ENCODE measurements around the gene FAM20C. TPM values are rescaled to one million over a fixed set of nuclear protein-coding genes. Genes with fewer than 3 reads are reported as not detected.

FAM20C gene
- total and polyA plus RNA-seq, 10 of the 15 experiments (the other 5 are each of a cell fraction or from before 2014, with no cell fraction given) = 0.44 TPM; not detected in 9

DNA sequence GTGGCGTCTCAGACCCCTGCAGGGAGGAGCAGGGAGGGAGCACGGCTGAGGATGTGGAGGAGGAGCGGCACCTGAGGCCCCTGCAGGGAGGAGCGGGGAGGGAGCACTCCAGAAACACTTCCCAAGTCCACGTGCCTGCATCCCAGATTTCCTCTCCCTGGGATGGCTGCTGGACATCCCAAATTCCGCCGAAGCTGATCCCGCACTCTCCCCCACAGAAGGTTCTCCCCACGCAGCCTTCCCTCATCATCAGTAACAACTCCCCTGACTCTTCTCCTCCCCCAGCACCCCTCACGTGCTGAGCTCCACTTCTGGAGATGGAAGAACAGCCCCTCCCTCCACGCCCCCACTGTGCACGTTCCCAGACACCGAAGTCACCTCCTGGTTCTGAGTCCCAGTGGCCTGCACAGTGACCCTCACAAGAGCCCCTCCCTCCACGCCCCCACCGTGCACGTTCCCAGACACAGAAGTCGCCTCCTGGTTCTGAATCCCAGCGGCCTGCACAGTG is 79.8 kb downstream of the FAM20C start:
- CTCF ChIA-PET = no interaction called here

GRCh38 chr7:272631-273030 is 80.3 kb downstream of the FAM20C start:
- Histone ChIP-seq H3K36me3 (ENCODE audit: control insufficient read depth in 2 of 2, insufficient read depth in 2 of 2, low read length in 1 of 2) (no peaks in the 10 kb centered on the region), H2AFZ (ENCODE audit: control insufficient read depth, low read depth, low read length) (no peak overlapping the region), H4K20me1 (ENCODE audit: control insufficient read depth, insufficient read depth) (no peaks in the 10 kb centered on the region), H3K9me3 (replicated peaks; ENCODE audit: control insufficient read depth, insufficient read depth, low read length) (no peaks in the 10 kb centered on the region; the same call in 2 of the 3 replicates), H3K79me2 (ENCODE audit: control insufficient read depth, insufficient read depth, low read length) (no peaks in the 10 kb centered on the region), H3K4me3 (no peak overlapping the region), H3K27ac (ENCODE audit: control insufficient read depth, insufficient read depth) (no peak overlapping the region), H3K9ac (ENCODE audit: control insufficient read depth, insufficient read depth, low read length) (no peak overlapping the region), H3K27me3 (replicated peaks in 1 of 2; ENCODE audit: control insufficient read depth in 2 of 2, insufficient read depth in 2 of 2, low read length in 1 of 2) (no peaks in the 10 kb centered on the region), H3K4me2 (ENCODE audit: control insufficient read depth, insufficient read depth) (no peak overlapping the region), H3K4me1 (ENCODE audit: control insufficient read depth, insufficient read depth, low read length) (no peaks in the 10 kb centered on the region)
- POLR2A ChIA-PET = no interaction called here
- RAD21 ChIA-PET (ENCODE audit: unreplicated experiment) = no interaction called here
- 38% methylated on average over 14 of the region's 14 CpGs for WGBS (ENCODE audit: insufficient coverage, insufficient replicate concordance, low lambda C conversion rate, missing lambda C conversion rate)
- no TSS peak for BruUV-seq (replicated peaks)
- no peak for TF ChIP-seq SMARCA5 (IDR thresholded peaks at IDR 0.05)
- no peak for TF ChIP-seq POU2F2 (IDR thresholded peaks at IDR 0.05; ENCODE audit: borderline replicate concordance, low read depth, low read length)
- TF ChIP-seq NFIC (IDR thresholded peaks at IDR 0.05; ENCODE audit: low read depth, low read length) = no peak
- no peak for TF ChIP-seq ZNF622 (IDR thresholded peaks at IDR 0.05)
- no peak for TF ChIP-seq HDGF (IDR thresholded peaks at IDR 0.05)
- no peak for TF ChIP-seq FOXM1 (IDR thresholded peaks at IDR 0.05; ENCODE audit: low read depth, low read length)
- no peak for TF ChIP-seq YBX1 (IDR thresholded peaks at IDR 0.05)
- TF ChIP-seq MYB (IDR thresholded peaks at IDR 0.05; ENCODE audit: borderline replicate concordance, low read depth, low read length) = no peak
- TF ChIP-seq, protein P1, sequence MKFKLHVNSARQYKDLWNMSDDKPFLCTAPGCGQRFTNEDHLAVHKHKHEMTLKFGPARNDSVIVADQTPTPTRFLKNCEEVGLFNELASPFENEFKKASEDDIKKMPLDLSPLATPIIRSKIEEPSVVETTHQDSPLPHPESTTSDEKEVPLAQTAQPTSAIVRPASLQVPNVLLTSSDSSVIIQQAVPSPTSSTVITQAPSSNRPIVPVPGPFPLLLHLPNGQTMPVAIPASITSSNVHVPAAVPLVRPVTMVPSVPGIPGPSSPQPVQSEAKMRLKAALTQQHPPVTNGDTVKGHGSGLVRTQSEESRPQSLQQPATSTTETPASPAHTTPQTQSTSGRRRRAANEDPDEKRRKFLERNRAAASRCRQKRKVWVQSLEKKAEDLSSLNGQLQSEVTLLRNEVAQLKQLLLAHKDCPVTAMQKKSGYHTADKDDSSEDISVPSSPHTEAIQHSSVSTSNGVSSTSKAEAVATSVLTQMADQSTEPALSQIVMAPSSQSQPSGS (IDR thresholded peaks at IDR 0.05; ENCODE audit: low read length) = no peak
- TF ChIP-seq, protein P2, sequence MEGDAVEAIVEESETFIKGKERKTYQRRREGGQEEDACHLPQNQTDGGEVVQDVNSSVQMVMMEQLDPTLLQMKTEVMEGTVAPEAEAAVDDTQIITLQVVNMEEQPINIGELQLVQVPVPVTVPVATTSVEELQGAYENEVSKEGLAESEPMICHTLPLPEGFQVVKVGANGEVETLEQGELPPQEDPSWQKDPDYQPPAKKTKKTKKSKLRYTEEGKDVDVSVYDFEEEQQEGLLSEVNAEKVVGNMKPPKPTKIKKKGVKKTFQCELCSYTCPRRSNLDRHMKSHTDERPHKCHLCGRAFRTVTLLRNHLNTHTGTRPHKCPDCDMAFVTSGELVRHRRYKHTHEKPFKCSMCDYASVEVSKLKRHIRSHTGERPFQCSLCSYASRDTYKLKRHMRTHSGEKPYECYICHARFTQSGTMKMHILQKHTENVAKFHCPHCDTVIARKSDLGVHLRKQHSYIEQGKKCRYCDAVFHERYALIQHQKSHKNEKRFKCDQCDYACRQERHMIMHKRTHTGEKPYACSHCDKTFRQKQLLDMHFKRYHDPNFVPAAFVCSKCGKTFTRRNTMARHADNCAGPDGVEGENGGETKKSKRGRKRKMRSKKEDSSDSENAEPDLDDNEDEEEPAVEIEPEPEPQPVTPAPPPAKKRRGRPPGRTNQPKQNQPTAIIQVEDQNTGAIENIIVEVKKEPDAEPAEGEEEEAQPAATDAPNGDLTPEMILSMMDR (IDR thresholded peaks at IDR 0.05 in 2 of 3, conservative IDR thresholded peaks at IDR 0.05 in 1 of 3; ENCODE audit: control insufficient read depth in 2 of 3, extremely low read depth in 1 of 3, insufficient read depth in 1 of 3, low read depth in 3 of 3, low read length in 3 of 3) = no peak
- TF ChIP-seq CBX5 (IDR thresholded peaks at IDR 0.05; ENCODE audit: low read depth) = no peak
- no peak for TF ChIP-seq ZBED1 (IDR thresholded peaks at IDR 0.05; ENCODE audit: borderline replicate concordance)
- no peak for TF ChIP-seq ESRRA (IDR thresholded peaks at IDR 0.05; ENCODE audit: low read length)
- TF ChIP-seq PBX3 (IDR thresholded peaks at IDR 0.05; ENCODE audit: insufficient replicate concordance, low read depth, low read length) = no peak
- FAIRE-seq (no peak), ATAC-seq (no peak), DNase-seq (ENCODE audit: low read depth, low spot score) (no peak)
- in situ Hi-C loops (cut with MboI) (no loop called here), intact Hi-C loops (cut with micrococcal nuclease; ENCODE audit: unreplicated experiment) (no loop called here)
- SMC1A ChIA-PET (ENCODE audit: uncharacterized antibody, unreplicated experiment) = no interaction called here
- CTCF ChIA-PET = no interaction called here

More for the DNA sequence above, 79.8 kb downstream of the FAM20C start:
- no peaks in the 10 kb centered on the region; the same call in 2 of the 3 replicates for H3K9me3 ChIP-seq (replicated peaks; ENCODE audit: control insufficient read depth, insufficient read depth, low read length)
- 49% methylated on average over 18 of the region's 18 CpGs for WGBS (ENCODE audit: insufficient coverage, insufficient replicate concordance, low lambda C conversion rate, missing lambda C conversion rate)
- no peak overlapping the region for H2AFZ ChIP-seq (ENCODE audit: control insufficient read depth, low read depth, low read length)
- intact Hi-C loops (cut with micrococcal nuclease; ENCODE audit: unreplicated experiment) (no loop called here), in situ Hi-C loops (cut with MboI) (no loop called here)
- H3K79me2 ChIP-seq (ENCODE audit: control insufficient read depth, insufficient read depth, low read length) = no peaks in the 10 kb centered on the region
- no peaks in the 10 kb centered on the region for H3K4me1 ChIP-seq (ENCODE audit: control insufficient read depth, insufficient read depth, low read length)
- no peaks in the 10 kb centered on the region for H3K27me3 ChIP-seq (replicated peaks in 1 of 2; ENCODE audit: control insufficient read depth in 2 of 2, insufficient read depth in 2 of 2, low read length in 1 of 2)
- no peaks in the 10 kb centered on the region for H4K20me1 ChIP-seq (ENCODE audit: control insufficient read depth, insufficient read depth)
- DNase-seq (ENCODE audit: low read depth, low spot score) (no peak), ATAC-seq (no peak), FAIRE-seq (no peak)
- H3K9ac ChIP-seq (ENCODE audit: control insufficient read depth, insufficient read depth, low read length) = no peak overlapping the region
- H3K4me2 ChIP-seq (ENCODE audit: control insufficient read depth, insufficient read depth) = no peak overlapping the region
- H3K27ac ChIP-seq (ENCODE audit: control insufficient read depth, insufficient read depth) = no peak overlapping the region
- ChIA-PET POLR2A (no interaction called here), RAD21 (ENCODE audit: unreplicated experiment) (no interaction called here), SMC1A (ENCODE audit: uncharacterized antibody, unreplicated experiment) (no interaction called here)
- no TSS peak for BruUV-seq (replicated peaks)
- H3K36me3 ChIP-seq (ENCODE audit: control insufficient read depth in 2 of 2, insufficient read depth in 2 of 2, low read length in 1 of 2) = no peaks in the 10 kb centered on the region
- TF ChIP-seq NFXL1 (IDR thresholded peaks at IDR 0.05; ENCODE audit: borderline replicate concordance) (0 out of 2 replicates have a peak, but pooled peaks have one; percentile 35), ZNF207 (IDR thresholded peaks at IDR 0.05; ENCODE audit: borderline replicate concordance) (no peak)
- no peak overlapping the region for H3K4me3 ChIP-seq
